ENCODE data around the gene TP53INP2. TPM values are rescaled to one million over a fixed set of nuclear protein-coding genes. Genes with fewer than 3 reads are reported as not detected.

The TP53INP2 gene
- total and polyA plus RNA-seq, 9 of the 15 experiments (the other 6 are each of a cell fraction or from before 2014, with no cell fraction given), result 0.43 to 5.0 (median 1.3) TPM

DNA sequence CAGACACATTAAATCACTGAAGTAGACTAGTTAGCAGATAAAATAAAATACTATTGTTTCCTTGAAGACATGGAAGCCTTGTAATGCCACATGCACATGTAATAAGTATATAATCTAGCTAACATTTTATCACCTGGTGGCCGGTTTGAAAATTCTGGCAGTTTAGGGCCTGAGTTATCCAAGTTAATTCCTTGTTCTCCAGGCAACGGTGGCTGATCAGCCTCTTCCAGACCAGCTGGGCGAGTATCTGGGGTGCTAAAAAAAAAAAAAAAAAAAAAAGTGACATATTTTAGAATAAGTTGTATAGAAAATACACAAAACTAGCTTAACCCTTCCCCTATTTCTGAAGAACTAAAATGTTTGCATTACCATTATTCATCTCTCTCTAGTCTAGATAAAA is 42.5 kb downstream of the TP53INP2 start:
- no peaks in the 10 kb centered on the region for H3K9me3 ChIP-seq (replicated peaks; ENCODE audit: control insufficient read depth, insufficient read depth, low read depth, low read length)
- no peaks in the 10 kb centered on the region for H4K20me1 ChIP-seq (replicated peaks; ENCODE audit: control insufficient read depth, insufficient read depth, low read length)
- 81% methylated on average over 3 of the region's 3 CpGs for WGBS (ENCODE audit: insufficient coverage, low coverage, missing lambda C conversion rate)
- H3K27ac ChIP-seq (ENCODE audit: extremely low read depth, low read depth, low read length), result no peak overlapping the region
- DNase-seq (ENCODE audit: extremely low read depth in 1 of 4, low spot score in 3 of 4) (no peak), FAIRE-seq (no peak), ATAC-seq (no peak)
- H3K36me3 ChIP-seq (ENCODE audit: control insufficient read depth, insufficient read depth, low read length), result peaks cover 77% of the 10 kb centered on the region; the same call in 2 of the 3 replicates
- no peak overlapping the region for H2AFZ ChIP-seq (ENCODE audit: low read depth, low read length)
- ChIA-PET CTCF (ENCODE audit: low intra/inter-chr PET ratio) (no interaction called here), POLR2A (no interaction called here)
- no peaks in the 10 kb centered on the region for H3K27me3 ChIP-seq (ENCODE audit: control insufficient read depth in 2 of 2, insufficient read depth in 2 of 2, low read length in 2 of 2)
- no peak overlapping the region for H3K9ac ChIP-seq (ENCODE audit: insufficient read depth in 1 of 2, low read depth in 2 of 2, low read length in 2 of 2)
- H3K4me2 ChIP-seq (ENCODE audit: insufficient read depth, low read length), result no peak overlapping the region
- H3K4me3 ChIP-seq, result no peak overlapping the region
- intact Hi-C loops (cut with micrococcal nuclease) (no loop called here), in situ Hi-C loops (cut with MboI) (no loop called here)
- no peaks in the 10 kb centered on the region for H3K4me1 ChIP-seq (replicated peaks in 1 of 2; ENCODE audit: control insufficient read depth in 2 of 2, insufficient read depth in 2 of 2, low read length in 2 of 2)
- no peaks in the 10 kb centered on the region for H3K79me2 ChIP-seq (ENCODE audit: control insufficient read depth, insufficient read depth, low read length)
- no TSS peak for BruUV-seq (replicated peaks)
- H3K9me1 ChIP-seq (ENCODE audit: control insufficient read depth, insufficient read depth, low read length), result no peaks in the 10 kb centered on the region
- TF ChIP-seq, protein P1, sequence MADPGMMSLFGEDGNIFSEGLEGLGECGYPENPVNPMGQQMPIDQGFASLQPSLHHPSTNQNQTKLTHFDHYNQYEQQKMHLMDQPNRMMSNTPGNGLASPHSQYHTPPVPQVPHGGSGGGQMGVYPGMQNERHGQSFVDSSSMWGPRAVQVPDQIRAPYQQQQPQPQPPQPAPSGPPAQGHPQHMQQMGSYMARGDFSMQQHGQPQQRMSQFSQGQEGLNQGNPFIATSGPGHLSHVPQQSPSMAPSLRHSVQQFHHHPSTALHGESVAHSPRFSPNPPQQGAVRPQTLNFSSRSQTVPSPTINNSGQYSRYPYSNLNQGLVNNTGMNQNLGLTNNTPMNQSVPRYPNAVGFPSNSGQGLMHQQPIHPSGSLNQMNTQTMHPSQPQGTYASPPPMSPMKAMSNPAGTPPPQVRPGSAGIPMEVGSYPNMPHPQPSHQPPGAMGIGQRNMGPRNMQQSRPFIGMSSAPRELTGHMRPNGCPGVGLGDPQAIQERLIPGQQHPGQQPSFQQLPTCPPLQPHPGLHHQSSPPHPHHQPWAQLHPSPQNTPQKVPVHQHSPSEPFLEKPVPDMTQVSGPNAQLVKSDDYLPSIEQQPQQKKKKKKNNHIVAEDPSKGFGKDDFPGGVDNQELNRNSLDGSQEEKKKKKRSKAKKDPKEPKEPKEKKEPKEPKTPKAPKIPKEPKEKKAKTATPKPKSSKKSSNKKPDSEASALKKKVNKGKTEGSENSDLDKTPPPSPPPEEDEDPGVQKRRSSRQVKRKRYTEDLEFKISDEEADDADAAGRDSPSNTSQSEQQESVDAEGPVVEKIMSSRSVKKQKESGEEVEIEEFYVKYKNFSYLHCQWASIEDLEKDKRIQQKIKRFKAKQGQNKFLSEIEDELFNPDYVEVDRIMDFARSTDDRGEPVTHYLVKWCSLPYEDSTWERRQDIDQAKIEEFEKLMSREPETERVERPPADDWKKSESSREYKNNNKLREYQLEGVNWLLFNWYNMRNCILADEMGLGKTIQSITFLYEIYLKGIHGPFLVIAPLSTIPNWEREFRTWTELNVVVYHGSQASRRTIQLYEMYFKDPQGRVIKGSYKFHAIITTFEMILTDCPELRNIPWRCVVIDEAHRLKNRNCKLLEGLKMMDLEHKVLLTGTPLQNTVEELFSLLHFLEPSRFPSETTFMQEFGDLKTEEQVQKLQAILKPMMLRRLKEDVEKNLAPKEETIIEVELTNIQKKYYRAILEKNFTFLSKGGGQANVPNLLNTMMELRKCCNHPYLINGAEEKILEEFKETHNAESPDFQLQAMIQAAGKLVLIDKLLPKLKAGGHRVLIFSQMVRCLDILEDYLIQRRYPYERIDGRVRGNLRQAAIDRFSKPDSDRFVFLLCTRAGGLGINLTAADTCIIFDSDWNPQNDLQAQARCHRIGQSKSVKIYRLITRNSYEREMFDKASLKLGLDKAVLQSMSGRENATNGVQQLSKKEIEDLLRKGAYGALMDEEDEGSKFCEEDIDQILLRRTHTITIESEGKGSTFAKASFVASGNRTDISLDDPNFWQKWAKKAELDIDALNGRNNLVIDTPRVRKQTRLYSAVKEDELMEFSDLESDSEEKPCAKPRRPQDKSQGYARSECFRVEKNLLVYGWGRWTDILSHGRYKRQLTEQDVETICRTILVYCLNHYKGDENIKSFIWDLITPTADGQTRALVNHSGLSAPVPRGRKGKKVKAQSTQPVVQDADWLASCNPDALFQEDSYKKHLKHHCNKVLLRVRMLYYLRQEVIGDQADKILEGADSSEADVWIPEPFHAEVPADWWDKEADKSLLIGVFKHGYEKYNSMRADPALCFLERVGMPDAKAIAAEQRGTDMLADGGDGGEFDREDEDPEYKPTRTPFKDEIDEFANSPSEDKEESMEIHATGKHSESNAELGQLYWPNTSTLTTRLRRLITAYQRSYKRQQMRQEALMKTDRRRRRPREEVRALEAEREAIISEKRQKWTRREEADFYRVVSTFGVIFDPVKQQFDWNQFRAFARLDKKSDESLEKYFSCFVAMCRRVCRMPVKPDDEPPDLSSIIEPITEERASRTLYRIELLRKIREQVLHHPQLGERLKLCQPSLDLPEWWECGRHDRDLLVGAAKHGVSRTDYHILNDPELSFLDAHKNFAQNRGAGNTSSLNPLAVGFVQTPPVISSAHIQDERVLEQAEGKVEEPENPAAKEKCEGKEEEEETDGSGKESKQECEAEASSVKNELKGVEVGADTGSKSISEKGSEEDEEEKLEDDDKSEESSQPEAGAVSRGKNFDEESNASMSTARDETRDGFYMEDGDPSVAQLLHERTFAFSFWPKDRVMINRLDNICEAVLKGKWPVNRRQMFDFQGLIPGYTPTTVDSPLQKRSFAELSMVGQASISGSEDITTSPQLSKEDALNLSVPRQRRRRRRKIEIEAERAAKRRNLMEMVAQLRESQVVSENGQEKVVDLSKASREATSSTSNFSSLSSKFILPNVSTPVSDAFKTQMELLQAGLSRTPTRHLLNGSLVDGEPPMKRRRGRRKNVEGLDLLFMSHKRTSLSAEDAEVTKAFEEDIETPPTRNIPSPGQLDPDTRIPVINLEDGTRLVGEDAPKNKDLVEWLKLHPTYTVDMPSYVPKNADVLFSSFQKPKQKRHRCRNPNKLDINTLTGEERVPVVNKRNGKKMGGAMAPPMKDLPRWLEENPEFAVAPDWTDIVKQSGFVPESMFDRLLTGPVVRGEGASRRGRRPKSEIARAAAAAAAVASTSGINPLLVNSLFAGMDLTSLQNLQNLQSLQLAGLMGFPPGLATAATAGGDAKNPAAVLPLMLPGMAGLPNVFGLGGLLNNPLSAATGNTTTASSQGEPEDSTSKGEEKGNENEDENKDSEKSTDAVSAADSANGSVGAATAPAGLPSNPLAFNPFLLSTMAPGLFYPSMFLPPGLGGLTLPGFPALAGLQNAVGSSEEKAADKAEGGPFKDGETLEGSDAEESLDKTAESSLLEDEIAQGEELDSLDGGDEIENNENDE (IDR thresholded peaks at IDR 0.05; ENCODE audit: low read depth, low read length), result no peak
- no peak for TF ChIP-seq NFE2L1 (tag; IDR thresholded peaks at IDR 0.05; ENCODE audit: borderline replicate concordance, low read depth)
- no peak for TF ChIP-seq ETV1 (tag; conservative IDR thresholded peaks at IDR 0.05; ENCODE audit: low read depth)
- no peak for TF ChIP-seq ZNF274 (IDR thresholded peaks at IDR 0.05; ENCODE audit: borderline replicate concordance, low read depth, low read length)
- TF ChIP-seq RAD21 (CRISPR knock-in tag; conservative IDR thresholded peaks at IDR 0.05 in 1 of 2, IDR thresholded peaks at IDR 0.05 in 1 of 2), result no peak
- no peak for TF ChIP-seq MAFF (IDR thresholded peaks at IDR 0.05; ENCODE audit: low read length)
- no peak for TF ChIP-seq FOXJ3 (CRISPR knock-in tag; IDR thresholded peaks at IDR 0.05)
- no peak for TF ChIP-seq ZNF717 (CRISPR knock-in tag; IDR thresholded peaks at IDR 0.05)
- TF ChIP-seq, protein P2, sequence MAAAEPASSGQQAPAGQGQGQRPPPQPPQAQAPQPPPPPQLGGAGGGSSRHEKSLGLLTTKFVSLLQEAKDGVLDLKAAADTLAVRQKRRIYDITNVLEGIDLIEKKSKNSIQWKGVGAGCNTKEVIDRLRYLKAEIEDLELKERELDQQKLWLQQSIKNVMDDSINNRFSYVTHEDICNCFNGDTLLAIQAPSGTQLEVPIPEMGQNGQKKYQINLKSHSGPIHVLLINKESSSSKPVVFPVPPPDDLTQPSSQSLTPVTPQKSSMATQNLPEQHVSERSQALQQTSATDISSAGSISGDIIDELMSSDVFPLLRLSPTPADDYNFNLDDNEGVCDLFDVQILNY (CRISPR knock-in tag; IDR thresholded peaks at IDR 0.05), result no peak
- TF ChIP-seq ZNF589 (CRISPR knock-in tag; IDR thresholded peaks at IDR 0.05; ENCODE audit: low read depth), result no peak
- TF ChIP-seq ZNF77 (CRISPR knock-in tag; IDR thresholded peaks at IDR 0.05), result no peak
- no peak for TF ChIP-seq TBP (optimal IDR thresholded peaks at IDR 0.05; ENCODE audit: low read depth, low read length)
